Lower leg skin (tissue), 3 donors: ENCODE data around the gene FANCD2.

ENCODE experiments used
- CTCF ChIP-seq, 3 donors: fragments of 450-650 bp; IDR thresholded peaks; one replicate each; pipeline ENCODE4 v1.5.1; 2016; ENCODE audit warnings: antibody characterized with exemption in 3 of 3, mild to moderate bottlenecking in 3 of 3, moderate library complexity in 2 of 3
- POLR2A ChIP-seq, 2 donors: fragments of 450-650 bp; IDR thresholded peaks; one replicate each; pipeline ENCODE4 v1.6.1; 2016 to 2017; ENCODE audit warnings: antibody characterized with exemption in 2 of 2, mild to moderate bottlenecking in 1 of 2, moderate library complexity in 1 of 2

- TF ChIP-seq CTCF (IDR thresholded peaks at IDR 0.05) = no peak
- TF ChIP-seq POLR2A (IDR thresholded peaks at IDR 0.05) = no peak
Observed at GRCh38 chr3:9986230-9986725, 40.0 kb upstream of the FANCD2 start.
